HG03520 (cell line): Measurements from ENCODE around the gene OLFM3.

ENCODE experiments used
- ATAC-seq: cut with Tn5 transposase; IDR thresholded peaks from one replicate; pipeline ENCODE4 v1.9.1; 2021; ENCODE audit warnings: mild to moderate bottlenecking, moderate library complexity; ENCODE audit not compliant: unreplicated experiment

The OLFM3 gene

DNA sequence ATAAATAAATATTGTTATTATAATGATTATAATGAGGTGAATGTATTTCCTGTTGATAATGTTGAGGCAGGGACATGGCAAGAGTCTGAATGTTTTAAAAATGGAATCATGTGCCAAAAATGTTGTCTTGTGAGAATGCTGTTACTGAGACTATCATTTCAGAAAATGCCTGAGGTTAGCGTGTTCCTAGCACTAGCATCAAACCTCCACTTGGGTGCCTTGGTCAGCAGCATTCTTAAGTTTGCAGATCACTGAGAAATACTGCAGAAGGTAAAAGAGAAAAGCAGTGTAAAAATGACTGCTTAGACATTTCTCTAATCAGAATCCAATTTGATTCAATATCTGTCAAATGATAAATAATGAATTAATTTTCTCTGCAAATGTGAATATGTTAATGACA, 50.8 kb downstream of the OLFM3 start:
- ATAC-seq, result no peak

- no peak for ATAC-seq
Measured at GRCh38 chr1:101943237-101943636, 53.5 kb downstream of the OLFM3 start.

- ATAC-seq, result no peak
Measured at GRCh38 chr1:101942516-101943193, 54.1 kb downstream of the OLFM3 start.

DNA sequence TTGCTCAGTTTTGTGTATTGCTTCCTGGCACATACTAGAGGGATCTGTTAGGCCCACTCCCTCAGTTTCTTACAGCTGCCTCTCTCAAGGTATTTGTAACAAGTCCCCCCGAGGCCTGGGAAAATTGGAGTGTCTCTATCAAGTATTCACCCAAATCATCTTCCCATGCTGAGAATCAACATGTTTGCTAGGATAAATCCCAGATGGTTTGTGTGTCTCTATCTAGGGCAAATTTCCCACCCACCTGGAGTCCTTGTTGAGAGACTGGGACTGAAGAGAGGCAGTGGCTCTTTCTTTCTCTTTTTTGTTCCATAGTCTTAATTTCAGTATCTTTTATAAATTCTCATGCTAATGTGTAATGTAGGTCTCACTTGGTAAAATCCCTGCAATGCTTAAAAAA, 58.0 kb downstream of the OLFM3 start:
- no peak for ATAC-seq

DNA sequence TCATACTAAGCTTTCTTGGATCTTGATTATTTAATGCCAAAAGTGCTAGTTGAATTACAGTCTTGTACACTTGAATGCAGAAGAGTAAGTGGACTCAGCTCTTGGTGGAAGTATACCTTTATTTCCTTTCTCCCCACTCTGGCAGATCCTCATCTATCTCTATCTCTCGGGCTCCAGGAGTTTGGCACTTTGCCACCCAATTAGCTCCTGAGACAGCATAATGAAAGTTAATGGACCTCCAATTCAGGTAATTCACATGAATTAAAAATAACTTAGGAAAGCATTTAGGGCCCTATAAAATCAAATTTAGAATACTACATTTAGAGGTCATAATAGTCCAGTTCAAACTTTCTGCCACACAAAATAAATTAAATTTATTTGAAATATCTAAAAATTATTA, 67.4 kb downstream of the OLFM3 start:
- no peak for ATAC-seq

GRCh38 chr1:101928829-101929228, 67.9 kb downstream of the OLFM3 start:
- ATAC-seq, result no peak

DNA sequence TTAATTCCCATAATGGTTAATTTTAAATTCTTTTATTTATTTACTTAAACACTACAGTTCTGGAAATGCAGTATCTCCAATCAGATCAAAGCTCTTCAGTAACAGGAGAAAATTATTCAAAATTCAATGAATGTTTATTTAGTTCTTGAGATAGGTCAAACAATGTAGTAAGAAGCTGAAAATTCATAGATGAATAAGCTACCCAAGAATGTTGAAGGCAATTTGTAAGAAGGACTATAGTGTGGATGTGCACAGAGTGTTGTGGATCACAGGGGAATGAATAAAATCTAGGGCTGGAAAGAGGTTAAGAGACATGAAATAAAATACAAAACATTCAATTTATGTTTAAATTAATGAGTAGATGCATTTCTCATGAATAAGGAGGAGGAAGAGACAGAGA, 72.0 kb downstream of the OLFM3 start:
- ATAC-seq, result no peak

- ATAC-seq, result no peak
Measured at GRCh38 chr1:101920577-101920976, 76.1 kb downstream of the OLFM3 start.

DNA sequence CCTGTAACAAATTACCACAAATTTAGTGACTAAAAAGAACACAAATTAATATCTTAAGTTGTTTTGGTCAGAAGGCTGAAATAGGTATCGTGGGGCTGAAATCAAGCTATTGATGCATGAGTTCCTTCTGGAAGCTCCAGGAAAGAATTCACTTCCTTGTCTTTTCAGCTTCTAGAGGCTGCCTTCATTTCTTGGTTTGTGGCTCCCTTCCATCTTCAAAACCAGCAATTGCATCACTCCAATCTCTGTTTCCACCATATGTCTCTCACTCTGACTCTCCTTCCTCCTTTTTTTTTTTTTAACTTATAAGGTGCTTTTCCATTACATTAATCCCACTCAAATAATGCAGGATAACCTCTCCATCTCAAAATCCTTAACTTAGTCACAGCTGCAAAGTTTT, 78.4 kb downstream of the OLFM3 start:
- ATAC-seq, result no peak

DNA sequence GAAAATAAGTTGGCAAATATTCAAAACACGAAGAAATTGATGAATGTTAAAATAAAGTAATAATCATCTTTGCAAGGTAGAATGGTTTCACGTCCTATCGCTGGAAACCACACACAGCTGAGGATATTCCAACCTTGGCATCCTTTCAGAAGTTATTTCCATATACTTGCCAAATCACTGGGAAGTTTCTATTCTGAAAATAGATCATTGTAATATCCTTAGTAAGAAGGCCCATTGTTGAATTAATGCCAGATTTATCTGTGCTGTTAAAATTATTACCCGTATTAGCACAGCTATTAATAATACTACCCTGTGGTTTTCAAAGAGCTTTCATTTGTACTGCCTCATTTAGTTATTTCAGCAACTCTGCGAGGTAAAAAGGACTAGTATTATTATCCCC, 81.1 kb downstream of the OLFM3 start:
- ATAC-seq, result no peak

DNA sequence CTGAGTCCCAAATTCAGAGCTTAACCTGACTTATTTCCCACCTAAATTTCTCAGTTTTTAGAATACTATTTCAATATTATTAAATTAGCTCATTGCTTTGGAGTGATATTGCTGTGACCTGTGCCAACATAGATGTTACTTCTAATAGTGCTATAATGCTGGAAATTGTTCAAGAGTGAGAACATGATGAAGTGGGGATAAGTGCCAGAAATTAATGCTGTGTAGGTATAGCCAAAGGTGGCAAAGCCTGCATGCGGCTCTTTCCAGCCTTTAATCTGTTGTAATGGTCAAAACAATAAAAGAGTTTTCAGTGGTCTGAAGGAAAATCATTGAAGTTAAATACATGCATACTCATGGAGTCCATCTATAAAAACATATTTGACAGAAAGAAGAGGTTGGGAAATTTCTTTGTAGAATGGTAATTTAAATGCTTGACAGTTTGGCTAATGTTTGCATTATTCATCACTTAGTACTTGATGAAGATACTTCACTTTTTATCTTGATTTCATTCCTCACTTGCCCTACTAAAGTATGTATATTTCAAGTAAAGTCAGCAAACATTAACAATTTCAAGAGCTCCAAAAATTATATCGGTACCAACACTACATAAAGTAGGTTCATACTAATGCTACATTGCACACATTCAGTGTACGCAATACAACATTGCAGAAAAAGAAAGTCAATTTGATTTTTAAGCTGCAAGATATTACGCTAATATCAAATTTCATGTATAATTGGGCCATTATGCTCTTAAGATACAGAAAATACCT, 82.1 kb downstream of the OLFM3 start:
- no peak for ATAC-seq

GRCh38 chr1:101911894-101912293, 84.8 kb downstream of the OLFM3 start:
- ATAC-seq, result no peak

GRCh38 chr1:101908980-101909379, 87.7 kb downstream of the OLFM3 start:
- ATAC-seq, result no peak

DNA sequence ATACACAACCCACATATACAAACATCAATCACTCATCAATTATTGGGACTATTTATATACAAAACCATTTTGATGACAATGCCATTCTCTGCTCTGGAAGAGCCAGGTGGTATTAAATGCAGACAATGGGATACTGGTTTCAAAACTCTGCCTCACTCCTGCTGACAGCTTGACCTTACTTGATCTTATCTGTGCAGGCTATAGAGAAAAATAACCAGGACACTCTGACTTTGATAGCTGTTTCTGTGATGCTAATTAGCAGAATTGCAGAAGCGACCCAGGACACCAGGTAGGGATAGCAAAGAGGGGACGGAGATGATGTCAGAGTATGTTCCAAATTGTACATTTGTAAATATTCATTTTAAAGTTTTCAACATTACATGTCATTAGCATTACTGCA, 89.5 kb downstream of the OLFM3 start:
- ATAC-seq, result no peak

DNA sequence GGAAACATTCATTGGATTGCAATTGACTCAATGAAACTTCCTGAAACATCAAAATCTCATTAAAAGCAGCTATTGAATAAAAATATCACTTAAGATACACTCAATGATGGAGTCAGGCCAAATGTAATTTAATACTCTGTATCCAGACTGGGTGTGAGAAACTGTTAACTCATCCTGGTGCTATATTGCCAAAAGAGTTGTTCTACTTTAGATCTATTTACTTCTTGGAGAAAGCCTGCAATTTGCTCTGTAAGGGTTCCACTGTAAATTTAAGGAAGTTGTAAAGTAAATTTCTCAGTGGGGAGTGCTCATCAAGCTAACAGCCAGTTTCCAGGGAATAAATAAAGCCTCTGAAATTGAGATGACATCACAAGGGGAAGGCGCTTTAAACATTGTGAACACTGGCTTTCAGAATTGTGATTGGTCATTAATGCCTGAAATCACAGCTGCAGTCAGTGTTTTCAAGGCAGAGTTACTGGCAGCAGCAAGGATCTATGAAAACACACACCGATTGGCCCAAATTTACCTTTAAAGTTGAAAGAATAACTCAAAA, 91.4 kb downstream of the OLFM3 start:
- no peak for ATAC-seq

DNA sequence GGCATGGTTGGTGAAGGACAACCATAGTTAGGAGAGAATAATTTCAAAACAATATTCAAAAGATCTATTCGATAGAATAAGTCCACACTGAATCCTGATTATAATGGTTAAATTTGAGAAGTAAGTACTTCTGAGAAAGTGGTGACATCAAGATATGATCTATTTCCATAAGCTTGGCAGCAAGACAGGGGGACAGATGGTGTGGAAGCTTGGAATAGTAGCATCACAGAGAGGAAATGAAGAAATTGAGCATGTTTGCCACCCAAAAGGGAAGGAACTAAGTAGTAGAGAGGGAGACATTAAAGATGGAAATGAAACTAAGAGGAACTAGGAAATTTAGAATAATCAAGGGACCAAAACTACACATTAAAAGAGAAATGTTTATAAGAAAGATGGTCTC, 94.5 kb downstream of the OLFM3 start:
- ATAC-seq, result no peak

DNA sequence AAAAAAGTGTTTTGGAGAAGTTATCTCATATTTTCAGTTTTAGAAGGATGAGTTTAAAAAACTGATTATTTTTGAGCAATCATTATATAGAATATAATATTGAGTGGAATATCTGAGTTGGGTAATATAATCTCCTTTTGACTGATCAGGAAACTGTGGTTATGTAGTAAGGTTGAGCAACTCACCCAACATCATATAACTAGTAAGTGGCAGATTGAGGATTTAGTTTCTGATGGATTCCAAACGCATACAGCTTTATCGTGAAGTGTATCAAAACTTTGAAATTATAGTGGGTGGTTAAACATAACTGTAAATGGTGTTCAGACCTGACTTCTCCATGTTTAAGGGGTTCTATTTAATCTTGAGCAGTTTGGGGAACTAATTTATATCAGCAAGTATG, 98.6 kb downstream of the OLFM3 start:
- no peak for ATAC-seq

GRCh38 chr1:101884621-101885020, 112.1 kb downstream of the OLFM3 start:
- no peak for ATAC-seq

- ATAC-seq, result no peak
Measured at GRCh38 chr1:101875891-101876290, 120.8 kb downstream of the OLFM3 start.

- ATAC-seq, result no peak
Measured at GRCh38 chr1:101873672-101874071, 123.1 kb downstream of the OLFM3 start.

- no peak for ATAC-seq
Measured at GRCh38 chr1:101859941-101860340, 136.8 kb downstream of the OLFM3 start.

- no peak for ATAC-seq
Measured at GRCh38 chr1:101854271-101854670, 142.5 kb downstream of the OLFM3 start.
